Activated CD4-positive, alpha-beta T cell treated with anti-CD3 and anti-CD28 coated beads, Interleukin-2, amount 50 U/mL, for 4 hours (primary cell): ENCODE measurements around the gene ALDH3B2.
A peak's percentile ranks its signal among the peaks of the same experiment; 100 is the strongest.
"Not testable (repeated sequence)": the region's sequence is repeated elsewhere in the genome, so short reads cannot be mapped to it uniquely, and the experiment has no call there.

Experiments used
- DNase-seq, 2 experiments: peaks; one replicate each; pipeline ENCODE4 v3.0.0-alpha.2; 2020

The ALDH3B2 gene

DNA sequence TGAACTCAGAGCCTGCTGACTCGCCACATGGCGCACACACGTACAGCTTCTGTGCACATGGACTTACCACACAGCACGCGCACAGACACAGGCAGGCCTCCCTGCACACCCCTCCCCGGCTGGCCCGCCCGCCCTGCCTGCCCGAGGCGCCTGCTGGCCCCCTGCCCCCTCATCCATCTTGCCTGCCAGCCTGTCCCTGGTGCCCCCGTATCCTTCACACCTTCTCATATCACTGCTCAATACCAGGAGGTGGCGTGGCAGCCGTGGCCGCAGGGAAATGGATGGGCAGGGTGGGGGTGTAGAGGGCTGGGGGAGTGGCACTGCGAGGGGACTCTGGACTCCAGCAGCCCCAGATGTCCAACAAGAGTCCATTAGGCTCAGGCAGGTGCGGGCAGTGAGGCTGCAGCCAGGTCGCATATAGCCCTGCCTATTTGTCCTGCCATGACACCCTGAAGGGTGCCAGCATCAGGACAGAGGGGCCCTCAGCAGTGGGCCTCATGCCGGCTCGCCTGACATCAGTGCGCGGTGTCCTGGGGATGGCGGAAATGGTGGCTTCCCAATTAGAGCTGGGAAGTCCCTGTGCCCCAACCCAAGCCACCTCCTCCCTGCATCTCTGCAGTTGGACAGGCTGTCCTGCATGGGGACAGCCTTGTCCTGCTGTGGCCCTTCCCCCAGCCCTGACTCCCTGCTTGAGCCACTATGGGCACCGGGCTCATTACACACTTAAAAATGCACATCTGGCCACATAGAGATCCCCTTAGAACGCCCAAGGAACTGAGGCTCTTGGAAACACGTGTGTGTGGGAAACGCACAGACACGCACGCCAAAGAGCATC is 32.9 kb downstream of the ALDH3B2 start:
- DNase-seq: no peak

DNA sequence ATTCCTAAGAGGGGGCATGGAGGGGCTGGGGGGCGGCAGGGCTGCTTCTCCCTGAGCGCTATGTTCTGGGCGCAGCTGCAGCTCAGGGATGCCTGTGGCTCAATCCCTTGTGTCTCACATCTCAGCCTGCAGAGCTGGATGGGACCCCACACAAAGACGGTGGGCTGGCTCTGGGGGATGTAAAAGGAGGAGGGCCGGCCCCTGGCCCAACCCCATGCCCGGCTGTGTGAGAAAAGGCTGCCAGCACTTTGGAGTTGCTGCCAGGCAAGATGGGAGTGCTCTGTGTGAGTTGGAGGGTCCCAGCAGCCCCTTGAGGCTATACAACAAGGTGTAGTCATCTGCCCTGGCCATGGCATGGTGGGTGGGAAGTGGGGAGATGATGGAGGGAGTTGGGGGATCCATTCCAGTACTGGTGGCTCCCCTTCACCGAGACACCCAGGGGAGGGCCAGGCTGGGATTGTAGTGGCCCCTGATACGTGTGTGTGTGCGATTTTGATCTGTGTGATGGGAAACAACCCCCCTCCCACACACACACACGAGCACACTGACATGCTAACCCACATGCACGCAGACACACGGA is 33.6 kb downstream of the ALDH3B2 start:
- DNase-seq: no peak

DNA sequence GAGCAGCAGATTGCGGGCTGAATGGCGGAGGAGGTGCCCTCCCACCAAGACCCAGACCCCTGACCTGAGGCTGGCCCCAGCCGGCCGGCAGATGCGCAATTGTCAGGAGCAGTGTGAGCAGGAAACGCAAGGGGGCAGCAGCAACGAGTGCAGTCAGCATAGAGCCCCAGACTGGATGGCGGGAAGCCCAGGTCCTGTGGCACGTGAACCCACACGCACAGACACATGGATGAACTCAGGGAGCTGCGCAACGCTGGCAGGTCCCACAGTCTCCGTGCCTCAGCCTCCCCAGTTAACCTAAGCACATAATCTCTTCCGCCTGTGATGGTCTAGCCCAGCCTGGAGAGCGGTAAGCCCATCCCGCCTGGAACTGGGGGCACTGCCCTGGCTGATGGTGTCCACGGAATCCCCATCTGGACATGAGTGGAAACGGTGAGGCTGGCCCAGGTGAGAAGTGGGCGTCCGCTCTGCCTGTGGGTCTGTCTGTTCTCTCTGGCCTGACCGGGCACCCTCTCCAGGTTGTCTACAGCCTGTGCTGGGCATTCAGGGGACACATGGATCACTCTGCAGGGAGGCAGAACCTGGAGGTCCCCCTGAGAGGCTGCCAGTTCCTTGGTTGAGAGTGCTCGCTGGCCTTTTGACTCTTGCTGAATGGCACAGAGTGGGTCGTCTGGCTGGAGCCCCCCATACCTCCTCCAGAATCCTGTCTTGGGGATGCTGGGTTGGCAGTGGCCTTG is 34.2 kb downstream of the ALDH3B2 start:
- DNase-seq: peak; percentile 51 to 53

DNA sequence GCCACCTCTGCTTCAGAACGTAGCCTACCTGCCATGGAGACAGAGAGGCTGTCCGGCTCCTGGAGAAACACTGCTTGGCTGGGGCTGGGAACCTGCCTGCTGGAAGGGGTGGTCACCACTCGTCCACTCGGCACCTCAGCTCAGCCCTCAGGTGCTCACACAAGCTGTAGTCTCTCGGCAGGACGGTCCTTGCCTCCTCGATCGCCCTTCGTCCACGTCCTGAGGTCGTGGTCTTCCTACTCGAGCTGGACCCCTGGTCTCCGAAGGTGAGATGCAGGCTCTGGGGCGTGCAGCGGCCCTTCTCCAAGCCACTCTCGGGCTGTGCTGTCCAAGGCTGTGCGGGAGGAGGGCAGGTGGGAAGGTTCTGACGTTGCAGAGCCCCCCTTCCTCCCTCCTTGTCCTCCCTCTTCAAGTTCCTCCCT is 35.0 kb downstream of the ALDH3B2 start, which contains the start of gene TBX10:
TBX10 (minus strand) TSS at position 326 of the 422 bp plus-strand sequence; CDS start at position 35, 291 bp downstream.
- DNase-seq: no peak

DNA sequence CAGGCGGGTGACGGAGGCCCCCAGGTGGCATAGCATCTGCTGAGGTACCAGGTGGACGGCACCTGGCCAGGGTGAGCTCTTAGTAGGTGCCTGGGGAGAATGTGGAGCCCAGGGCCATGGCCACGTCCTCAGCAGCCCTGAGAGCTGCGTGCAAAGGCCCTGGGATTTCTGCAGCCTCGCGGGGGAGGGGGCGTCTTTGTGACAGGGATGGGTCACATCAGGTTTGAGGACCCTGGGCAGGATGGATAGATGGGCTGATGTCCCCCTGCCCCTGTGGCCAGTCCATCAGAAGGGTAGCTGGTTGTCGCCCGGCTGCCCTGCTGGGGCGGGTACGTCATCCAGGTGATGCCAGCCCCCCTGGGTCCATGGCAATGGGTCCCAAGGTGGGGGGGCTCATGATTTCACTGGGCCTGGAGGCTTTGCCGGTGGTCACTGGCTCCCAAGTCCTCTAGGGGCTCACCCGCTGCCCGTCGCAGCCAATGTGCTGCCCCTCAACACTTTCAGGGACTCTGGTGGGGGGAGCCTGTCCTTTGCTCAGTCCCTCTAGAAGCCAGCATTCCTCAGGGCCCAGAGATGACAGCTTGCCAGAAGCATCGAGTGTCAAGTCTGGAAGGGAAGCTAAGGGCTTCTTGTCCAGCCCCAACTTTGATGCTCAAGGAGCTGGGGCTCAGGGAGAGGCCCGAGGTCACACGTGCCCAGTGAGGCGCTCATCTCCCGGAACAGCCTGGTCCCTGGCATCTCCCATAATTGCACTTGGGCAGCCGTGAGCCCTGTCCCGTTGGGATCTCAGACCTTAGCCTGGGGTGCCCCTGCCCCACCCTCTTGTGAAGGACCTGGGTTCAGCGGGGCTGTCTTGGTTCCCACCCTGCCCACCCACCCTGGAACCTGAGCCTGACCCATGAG is 35.6 kb downstream of the ALDH3B2 start:
- no peak for DNase-seq

DNA sequence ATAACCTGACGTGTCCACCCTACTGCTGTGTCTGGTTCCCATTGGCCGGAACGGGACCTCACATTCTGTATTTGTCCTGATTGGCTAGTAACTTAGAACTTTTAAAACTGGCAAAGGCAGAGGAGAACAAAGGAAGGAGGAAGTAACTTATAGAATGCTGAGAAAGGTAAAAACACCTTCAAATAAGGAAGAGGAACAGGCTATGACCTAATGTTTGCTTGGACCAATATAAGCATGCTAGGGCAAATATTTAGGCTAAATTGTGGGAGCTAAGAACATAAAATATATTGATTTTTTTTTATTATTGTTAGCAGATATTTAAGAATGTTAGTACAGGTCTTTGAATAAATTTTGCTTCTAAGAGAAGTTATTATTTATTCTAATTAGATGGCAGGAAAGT is 37.0 kb downstream of the ALDH3B2 start:
- DNase-seq: not testable (repeated sequence)

DNA sequence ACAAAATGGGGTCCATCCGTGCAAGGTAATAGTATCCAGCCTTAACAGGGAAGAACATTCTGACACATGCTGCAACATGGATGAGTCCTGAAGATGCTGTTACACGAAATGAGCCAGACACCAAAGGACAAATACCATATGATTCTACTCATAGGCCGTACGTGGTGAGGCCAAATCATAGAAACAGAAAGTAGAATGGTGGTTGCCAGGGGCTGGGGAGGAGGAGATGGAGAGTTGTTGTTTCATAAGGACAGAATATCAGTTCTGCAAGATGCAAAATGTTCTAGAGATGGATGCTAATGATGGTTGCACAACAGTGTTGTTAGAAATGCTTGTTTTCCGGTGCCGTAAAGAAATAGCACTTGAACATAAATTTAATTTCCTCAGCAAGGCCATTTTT is 37.5 kb downstream of the ALDH3B2 start:
- DNase-seq: no peak

DNA sequence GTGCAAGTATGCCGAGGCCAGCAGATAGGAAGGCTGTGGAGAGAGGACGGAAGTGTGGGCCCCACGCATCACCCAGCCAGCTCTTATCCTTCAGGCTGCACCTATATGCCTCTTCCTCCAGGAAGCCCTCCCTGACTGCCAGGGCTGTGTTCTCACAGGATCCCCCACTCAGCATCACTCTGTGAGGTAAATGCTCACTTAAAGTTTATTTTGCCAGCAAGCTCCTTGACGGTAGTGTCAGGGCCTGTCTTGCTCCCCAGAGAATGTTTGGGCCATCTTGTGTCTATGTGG is 39.2 kb downstream of the ALDH3B2 start:
- DNase-seq: no peak

DNA sequence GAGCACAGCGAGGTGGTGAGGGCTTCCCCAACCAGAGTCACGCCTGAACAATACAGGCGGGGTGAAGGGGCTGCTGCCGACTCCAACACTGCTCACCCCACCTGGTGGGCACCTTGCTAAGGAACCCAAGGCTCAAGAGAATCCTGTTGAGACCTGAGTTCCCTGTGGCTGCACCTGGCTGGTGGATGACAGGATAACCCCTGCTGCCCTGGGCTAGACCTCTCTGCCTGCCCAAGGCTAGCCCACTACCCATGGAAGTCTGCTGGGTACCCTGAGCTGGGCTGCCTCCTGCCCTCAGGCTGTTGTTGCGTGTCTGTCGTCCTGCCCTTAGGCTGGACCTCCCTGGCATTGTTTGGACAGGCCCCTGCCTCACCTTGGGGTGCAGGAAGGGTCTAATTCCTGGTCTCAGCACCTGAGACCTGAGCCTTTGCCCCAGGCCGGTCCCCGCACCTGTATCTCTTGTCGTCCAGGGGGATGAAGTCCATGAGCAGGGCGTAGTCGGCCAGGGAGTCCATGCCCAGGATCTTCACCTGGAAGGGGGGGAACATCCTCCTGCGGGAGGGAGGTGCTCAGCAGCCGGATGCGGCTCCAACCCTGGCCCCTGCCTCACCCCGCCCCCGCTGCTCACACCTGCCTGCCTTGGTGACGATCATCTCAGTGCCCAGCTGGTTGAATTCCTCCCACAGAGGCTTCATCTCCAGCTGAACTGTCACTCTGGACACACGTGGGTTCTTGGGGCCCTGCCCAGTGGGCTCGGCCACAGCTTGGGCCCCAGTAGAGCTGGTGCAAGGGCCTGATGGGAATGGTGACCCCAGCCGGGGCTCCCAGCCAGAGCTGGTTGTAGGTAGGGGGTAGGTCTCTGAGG is 39.8 kb downstream of the ALDH3B2 start:
- DNase-seq: no peak

DNA sequence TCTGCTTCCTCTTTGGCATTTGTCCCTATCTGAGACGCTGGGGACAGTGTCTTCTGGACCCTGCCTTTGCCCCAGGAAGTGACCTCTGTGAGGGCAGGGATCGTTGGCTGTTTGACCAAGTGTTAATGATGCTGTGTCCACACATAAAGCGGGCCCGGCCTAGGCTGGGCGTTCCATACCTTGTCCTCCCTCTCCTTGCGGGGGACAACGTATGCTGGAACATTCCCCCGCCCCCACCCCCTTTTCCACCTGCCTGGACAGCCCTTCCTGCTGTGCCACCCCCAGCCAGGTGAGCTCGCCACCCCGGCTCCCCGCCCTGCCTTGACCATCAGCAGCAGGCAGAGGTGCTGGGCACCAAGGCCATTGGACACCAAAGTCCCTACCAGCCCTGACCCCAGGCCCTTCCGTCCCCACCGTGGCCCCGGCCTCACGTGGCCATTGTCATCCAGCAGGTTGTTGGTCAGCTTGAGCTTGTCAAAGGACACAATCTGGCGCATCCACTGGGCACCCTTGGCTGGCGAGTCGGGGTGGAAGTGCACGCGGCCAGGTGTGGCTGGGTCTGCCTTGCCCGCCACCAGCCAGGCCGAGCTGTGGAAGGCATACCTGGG is 40.6 kb downstream of the ALDH3B2 start:
- no peak for DNase-seq

DNA sequence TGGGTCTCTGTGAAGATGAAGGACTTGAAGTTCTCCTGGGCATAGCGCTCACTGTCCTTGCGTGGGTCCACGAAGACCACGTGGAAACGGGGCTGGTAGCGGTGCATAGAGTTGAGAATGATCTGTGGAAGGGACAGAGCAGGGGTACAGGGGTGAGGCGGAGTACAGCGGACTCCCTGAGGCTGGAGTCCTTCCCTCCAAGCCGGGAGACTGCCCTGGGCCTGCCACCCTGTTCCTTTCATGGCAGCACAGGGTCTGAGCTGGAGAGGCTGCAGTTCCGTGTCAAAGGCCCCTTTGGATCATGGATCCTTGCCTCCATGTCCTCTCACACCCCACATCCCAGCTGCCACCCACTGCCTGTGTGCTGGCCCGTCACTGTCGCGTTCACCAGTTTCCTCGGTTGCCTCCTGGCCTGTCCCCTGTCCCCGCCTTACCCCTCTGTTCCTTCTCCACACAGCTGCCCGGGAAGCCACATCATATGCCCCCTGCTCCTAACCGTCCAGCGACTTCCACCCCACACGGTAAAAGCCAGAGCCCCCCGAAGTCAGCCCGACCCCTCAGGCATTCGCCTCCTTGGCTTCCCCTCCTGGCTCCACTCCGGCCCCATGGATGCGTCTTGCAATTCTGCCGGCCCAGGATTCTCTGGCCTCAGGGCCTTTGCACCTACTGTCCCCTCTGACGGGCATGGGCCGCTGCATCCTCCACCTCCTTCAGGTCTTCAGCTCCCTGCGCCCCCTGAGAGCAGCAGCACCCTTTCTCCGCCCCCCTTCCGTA is 41.3 kb downstream of the ALDH3B2 start:
- no peak for DNase-seq

DNA sequence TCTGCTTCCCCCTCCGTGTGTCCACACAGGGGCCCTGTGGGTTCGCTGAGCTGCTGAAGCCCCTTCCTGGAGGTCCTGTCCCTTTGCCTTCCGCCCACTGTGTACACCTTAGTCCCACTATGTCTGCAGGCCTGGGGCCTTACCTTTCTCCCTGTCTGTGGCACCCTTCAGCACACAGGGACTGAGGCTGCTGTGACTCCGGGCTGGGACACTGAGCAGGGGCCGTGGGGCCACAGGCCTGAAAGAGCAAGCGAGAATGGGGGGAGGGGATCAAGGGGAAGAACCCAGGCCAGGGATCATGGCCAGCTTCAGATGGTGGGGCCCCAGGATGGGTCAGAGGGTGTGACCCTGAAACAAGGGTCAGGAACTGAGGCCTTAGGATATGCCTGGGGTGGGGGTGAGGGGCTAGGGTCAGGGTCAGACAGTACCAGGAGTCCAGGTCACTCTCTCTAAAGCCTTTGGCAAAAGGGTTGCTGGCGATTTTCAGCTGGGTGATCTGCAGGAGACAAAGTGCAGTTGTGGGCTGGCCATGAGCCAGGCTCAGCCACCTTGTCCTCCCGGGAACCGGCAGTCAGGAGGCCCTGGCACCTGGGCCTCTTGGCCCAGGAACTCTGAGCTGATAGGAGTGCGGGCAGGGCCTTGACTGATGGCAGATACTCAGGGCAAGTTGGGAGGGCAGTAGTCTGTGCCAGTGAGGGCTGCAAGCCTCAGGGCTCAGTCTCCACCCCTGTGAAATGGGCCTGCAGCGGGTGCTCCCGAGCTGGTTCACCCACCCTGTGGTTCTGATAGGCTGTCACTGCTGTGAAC is 42.0 kb downstream of the ALDH3B2 start:
- DNase-seq: no peak

DNA sequence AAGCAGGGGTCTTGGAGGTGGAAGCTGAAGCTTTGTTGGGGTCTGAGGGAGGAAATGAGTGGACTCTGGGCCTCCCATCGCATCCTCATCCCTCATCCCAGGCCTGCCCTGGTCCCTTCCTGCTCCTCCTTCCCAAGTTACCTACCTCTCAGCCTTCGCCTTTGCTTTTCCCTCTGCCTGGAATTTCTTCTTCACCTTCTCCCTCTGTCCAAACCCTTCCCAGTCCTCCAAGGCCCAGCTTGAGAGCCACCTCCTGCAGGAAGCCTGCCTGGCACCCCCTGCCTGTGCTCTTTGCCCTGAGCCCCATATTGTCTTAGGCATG is 42.6 kb downstream of the ALDH3B2 start:
- DNase-seq: no peak

DNA sequence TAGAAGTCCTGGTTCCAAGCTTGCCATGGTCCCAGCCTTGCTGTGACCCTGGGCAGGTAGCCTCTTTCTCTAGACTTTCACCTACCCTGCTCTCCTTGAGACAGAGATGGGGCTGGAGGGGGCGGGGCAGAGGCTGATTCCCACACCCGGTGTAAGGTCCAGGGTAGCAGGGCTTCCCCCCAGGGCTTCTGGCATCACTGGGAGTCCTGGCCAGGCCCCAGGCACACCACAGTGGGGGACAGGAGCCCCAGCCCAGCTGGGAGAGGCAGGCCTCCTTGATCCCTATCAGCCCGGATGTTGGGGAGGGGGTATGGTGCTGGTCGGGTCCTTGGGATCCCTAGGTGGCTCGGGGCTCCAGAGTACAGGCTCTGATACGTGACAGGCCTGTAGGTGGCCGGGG is 43.0 kb downstream of the ALDH3B2 start:
- no peak for DNase-seq

DNA sequence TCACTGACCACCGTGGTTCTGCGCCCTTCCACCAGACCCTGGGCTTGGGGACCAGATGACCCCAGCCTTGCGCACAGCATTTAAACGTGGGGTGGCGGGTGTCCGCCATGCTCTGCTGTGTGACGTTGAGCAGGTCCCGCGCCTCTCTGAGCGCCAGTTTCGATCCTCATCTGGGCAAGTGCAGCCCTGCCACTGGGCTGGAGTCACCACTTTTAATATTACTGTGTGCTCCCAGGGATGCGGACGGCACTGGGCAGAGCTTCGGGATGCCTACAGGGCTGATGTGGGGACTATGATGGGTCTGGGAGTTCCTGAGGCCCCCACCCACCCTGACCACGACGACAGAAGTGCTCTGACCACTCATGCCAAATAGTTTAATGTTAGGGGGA is 43.5 kb downstream of the ALDH3B2 start:
- no peak for DNase-seq

DNA sequence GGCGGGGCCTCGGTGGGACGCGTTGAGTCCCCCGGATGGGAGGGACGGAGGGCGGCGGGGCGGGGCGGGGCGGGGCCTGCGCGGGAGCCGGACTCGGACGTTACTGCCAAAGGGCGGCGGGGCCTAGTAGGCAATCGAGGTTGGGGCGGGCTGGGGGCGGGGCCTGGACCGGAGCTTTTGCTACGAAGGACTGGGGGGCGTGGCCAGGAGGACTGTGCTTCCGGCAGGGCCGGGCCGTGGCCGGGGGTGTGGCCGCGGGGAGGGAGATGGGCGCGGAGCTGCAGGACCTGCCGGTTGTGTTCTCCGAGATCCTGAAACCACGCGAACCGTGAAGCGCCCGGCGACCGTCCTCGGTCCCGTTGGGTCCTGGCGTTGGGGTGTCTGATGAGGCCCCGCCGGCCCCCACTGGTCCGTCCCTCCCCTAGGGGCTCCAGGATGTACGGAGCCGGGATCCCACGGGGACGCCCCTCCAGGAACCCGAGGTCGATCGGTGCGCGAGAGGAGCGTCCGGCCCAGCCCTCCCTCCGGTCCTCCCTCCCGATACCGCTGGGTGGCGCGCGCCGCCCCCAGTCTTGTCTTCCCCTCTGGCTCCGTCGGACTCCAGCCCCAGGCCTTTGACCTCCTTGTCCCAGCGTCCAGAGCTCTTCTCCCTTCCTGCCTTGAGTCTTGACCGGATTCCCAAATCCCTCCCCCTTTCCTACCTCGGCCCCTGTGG is 44.0 kb downstream of the ALDH3B2 start:
- peak; percentile 90 to 91 for DNase-seq

DNA sequence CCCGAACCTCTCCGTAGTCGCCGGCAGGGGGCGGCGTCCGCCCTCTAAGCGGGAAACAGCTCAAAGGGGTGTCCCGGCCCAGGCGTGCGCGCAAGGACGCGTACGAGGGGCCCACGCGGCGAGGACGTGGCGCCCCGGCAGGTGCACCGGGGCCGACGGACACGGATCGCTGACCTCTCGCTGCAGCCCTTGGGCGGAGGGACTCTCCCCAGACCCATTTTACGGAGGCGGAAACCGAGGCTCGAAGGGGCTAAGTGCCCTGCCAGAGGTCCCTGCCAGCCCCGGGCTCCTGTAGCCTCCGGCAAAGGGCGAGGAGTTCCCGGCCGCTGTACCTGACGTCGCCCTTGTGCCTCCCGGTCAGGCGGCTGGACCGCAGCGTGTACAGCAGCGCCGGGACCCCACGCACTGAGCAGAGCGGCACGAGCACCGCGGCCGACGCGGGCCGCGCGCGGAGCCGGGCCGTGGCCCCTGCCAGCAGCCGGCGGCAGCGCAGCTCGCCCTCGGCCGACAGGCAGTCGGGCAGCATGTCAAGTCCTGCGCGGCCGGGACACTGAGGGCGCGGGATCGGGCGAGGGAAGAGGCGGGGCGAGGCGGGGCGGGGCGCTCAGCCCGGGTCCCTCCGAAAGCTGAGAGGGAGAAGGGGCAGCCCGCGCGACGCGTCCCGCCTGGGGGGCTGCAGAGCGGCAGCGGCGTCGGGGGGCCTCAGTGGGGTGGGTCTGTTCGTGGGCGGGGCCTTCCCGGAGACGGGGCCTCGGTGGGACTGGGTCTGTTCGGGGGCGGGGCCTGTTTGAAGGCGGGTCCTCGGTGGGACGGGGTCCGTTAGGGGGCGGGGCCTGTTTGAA is 44.8 kb downstream of the ALDH3B2 start, which contains the start of gene NUDT8:
NUDT8 (minus strand) TSS at position 552 of the 842 bp plus-strand sequence; CDS start at position 526, 26 bp downstream.
- peak; percentile 79 to 83 for DNase-seq
